PFSK-1 (cell line): ENCODE data around the gene GATA2.

ENCODE experiments used
- FOXP2 ChIP-seq: optimal IDR thresholded peaks from 2 replicates; pipeline ENCODE3; 2011; ENCODE audit warnings: borderline replicate concordance, control low read depth, inconsistent platforms; ENCODE audit not compliant: insufficient read depth; ENCODE audit errors: extremely low read length, extremely low read depth
- POLR2AphosphoS5 ChIP-seq: IDR thresholded peaks from 2 replicates; pipeline ENCODE4 v1.6.1; 2012; ENCODE audit warnings: low read depth, mild to moderate bottlenecking, control low read depth, low read length, moderate library complexity
- REST ChIP-seq, 2 experiments: IDR thresholded peaks; 2 replicates each; pipeline versions ENCODE4 v1.6.1 to v1.8.0; 2011 to 2012; ENCODE audit warnings: low read depth in 2 of 2, low read length in 2 of 2, control low read depth in 1 of 2, inconsistent platforms in 1 of 2, mild to moderate bottlenecking in 1 of 2, moderate library complexity in 1 of 2; ENCODE audit not compliant: insufficient read depth in 1 of 2
- SIN3A ChIP-seq: IDR thresholded peaks from 2 replicates; pipeline ENCODE4 v1.6.1; 2012; ENCODE audit warnings: mild to moderate bottlenecking, low read length, moderate library complexity, borderline replicate concordance; ENCODE audit not compliant: insufficient read depth
- TAF1 ChIP-seq: IDR thresholded peaks from 2 replicates; pipeline ENCODE4 v1.6.1; 2012; ENCODE audit warnings: low read length, control low read depth, borderline replicate concordance; ENCODE audit not compliant: insufficient read depth

GATA2 gene

DNA sequence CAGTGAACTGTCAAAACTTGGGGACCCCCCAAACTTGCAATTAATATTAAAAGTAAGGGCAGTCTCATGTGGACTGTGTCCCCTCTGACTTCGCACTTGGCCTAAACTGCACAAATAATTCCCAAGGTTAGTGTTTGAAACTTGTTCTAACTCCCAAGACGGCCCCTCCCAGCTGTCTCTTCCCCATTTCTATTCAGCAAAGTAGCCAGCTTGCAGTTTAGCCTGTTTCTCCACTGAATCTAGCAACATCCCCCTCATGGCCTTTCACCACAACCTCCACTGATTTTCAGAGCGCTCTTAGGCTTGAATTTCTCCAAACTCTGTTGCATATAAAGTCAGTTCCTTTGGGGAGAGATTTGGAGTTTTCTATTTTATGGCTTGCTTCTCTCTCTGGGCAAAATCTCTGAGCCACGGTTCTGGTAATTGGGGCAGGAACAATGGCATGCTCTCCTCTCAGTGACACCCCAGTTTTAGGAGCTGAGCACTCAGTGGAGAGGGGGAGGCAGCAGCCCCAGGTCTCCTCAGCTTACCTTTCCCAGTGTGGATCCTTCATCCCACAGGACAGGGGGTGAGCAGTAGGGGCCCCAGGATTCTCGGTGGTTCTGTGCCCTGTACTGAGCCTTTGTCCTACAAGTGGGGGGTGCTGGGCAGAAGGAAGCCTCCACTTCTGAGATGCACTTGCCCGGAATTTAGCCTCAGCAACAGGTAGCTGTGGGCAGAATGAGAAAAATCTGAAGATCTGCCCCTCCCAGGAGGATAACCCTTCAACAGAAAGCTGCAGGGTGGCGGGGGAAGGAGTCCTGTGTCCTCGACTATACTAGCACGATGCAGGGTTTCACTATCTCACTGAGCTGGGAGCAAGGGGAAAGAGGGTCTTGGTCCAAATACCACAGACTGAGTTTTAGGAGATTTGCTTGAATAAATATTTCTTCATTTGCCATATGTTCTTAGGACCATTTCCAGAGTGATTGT, 39.3 kb upstream of the GATA2 start:
- no peak for TF ChIP-seq REST (IDR thresholded peaks at IDR 0.05; ENCODE audit: insufficient read depth in 1 of 2, low read depth in 2 of 2, low read length in 2 of 2)
- no peak for TF ChIP-seq FOXP2
- TF ChIP-seq POLR2AphosphoS5, result no peak
- no peak for TF ChIP-seq SIN3A
- no peak for TF ChIP-seq TAF1

- TF ChIP-seq FOXP2 (no peak), TAF1 (no peak), POLR2AphosphoS5 (no peak), SIN3A (no peak), REST (IDR thresholded peaks at IDR 0.05; ENCODE audit: insufficient read depth in 1 of 2, low read depth in 2 of 2, low read length in 2 of 2) (no peak)
Observed at GRCh38 chr3:128524374-128525299, 31.6 kb upstream of the GATA2 start.

GRCh38 chr3:128523591-128523990, 30.6 kb upstream of the GATA2 start:
- TF ChIP-seq SIN3A, result no peak
- TF ChIP-seq FOXP2, result no peak
- no peak for TF ChIP-seq POLR2AphosphoS5

DNA sequence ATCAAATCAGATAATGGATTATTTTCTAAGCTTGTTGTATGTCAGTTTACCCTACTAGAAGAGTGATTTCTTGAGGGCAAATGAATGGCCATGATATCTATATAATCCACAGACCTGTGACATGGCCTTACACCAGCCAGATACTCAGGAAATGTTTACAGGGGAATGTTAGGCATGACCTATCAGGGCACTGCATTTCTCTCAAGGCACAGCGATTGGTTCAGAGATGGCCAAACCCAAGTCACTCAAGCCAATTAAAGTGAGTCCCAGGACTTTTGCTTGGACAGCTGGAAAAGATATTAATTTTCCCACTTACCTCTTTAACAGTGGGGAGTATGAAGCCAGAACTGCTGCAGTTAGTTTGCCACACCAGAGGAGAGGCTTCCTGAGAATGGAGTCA, 28.7 kb upstream of the GATA2 start:
- TF ChIP-seq TAF1, result no peak
- TF ChIP-seq SIN3A, result no peak
- TF ChIP-seq FOXP2, result no peak
- TF ChIP-seq REST (IDR thresholded peaks at IDR 0.05; ENCODE audit: insufficient read depth in 1 of 2, low read depth in 2 of 2, low read length in 2 of 2), result no peak
- TF ChIP-seq POLR2AphosphoS5, result no peak

DNA sequence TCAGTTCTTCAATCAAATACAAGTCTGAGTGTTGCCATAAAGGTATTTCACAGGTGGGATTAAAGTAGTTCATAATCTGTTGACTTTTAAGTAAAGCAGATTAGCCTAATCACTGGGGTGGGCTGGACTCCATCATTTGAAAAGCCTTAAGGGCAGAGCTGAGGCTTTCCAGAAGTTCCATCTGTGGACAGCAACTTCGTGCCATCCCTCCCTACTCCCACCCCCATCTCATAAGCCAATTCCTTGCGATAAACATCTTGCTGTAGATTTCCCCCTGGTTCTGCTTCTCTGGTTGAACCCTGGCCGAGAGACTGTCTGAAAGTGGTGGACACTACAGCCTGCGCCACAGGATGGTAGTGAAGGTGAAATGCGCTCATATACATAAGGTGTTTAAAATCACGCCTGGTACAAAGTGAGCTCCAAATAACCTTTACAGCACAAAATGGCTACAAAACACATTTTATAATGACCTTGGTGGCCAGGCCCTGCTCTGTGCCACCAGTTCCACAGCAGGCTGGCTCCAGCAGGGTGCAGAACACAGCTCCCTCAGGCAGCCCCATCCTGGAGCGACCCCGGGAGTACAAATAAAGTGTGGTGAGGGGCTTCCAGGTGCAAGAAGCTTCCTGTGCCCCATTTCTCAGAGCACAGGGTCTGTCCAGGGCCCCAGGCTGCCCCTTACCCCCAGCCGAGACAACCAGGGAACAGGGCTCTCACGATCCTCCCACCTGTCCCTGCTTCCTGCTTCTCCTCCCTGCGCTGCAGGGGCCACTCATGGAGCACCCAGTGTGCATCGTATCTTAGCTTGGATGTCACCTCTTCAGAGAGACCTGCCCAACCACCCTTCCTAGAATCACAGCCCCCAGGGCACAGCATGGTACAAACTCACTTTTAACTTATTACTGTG, 25.8 kb upstream of the GATA2 start:
- TF ChIP-seq FOXP2 (no peak), SIN3A (no peak), REST (IDR thresholded peaks at IDR 0.05; ENCODE audit: insufficient read depth in 1 of 2, low read depth in 2 of 2, low read length in 2 of 2) (no peak), TAF1 (no peak), POLR2AphosphoS5 (no peak)
